Stimulated activated CD8-positive, alpha-beta memory T cell treated with anti-CD3 and anti-CD28 coated beads, Interleukin-4, amount 100 ng/mL, for 24 hours (primary cell): ENCODE data around the gene CD7.

ENCODE experiments used
- DNase-seq: peaks from one replicate; pipeline ENCODE4 v3.0.0-alpha.2; 2020; ENCODE audit warnings: low read depth

The CD7 gene

GRCh38 chr17:82297714-82298537, 19.5 kb downstream of the CD7 start:
- peak; percentile 86 for DNase-seq

DNA sequence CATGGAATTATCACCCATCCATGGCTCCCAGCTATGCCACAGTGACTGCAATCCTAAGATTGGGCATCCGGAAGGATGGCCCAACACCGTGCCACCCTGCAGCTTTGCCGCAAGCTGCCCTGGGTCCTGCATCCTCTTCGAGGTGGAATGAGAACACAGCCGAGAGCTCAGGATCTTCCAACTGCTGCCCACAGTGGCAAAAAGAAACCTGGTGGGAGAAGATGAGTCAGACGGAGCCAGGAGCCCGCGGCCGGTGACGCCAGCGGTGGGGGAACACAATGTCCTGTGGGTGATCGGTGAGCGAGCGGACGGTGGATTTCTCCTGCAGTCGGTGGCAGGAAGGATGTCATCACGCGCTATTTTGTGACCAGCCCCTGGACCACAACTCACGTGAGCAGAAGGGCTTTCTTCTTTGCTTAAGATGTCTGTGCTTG, 20.1 kb downstream of the CD7 start:
- peak; percentile 80 for DNase-seq

- DNase-seq = no peak
Measured at GRCh38 chr17:82296511-82297279, 20.7 kb downstream of the CD7 start.

- no peak for DNase-seq
Measured at GRCh38 chr17:82295472-82295814, 22.0 kb downstream of the CD7 start.

DNA sequence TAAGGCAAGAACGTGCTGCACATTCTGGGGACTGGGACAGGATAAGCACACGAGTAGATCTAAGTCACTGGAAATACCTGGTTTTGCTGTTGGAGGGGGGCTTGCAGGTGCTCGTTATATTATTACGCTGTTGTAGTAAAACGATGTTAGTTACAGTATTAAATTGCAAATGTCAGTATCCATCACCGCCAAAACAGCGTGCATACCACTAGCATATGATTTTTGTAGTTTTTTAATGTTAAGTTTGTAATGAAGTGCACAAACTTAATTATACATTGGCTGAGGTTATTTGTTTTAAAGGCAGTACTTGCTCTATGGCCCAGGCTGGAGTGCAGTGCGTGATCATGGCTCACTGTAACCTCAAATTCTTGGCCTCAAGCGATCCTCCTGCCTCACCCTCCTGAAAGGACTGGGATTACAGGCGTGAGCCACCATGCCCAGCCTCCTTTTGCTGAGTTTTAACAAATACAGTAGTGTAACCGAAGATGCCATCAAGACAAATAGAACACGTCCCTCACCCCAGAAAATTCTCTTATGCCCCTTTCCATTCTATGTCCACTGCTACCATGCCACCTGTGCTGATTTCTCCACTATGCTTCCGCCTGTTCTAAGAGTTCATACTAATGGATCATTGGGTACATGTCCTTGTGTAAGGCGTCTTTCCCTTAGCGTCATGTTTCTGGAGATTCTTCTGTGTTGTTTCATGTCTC, 23.2 kb downstream of the CD7 start:
- no peak for DNase-seq

DNA sequence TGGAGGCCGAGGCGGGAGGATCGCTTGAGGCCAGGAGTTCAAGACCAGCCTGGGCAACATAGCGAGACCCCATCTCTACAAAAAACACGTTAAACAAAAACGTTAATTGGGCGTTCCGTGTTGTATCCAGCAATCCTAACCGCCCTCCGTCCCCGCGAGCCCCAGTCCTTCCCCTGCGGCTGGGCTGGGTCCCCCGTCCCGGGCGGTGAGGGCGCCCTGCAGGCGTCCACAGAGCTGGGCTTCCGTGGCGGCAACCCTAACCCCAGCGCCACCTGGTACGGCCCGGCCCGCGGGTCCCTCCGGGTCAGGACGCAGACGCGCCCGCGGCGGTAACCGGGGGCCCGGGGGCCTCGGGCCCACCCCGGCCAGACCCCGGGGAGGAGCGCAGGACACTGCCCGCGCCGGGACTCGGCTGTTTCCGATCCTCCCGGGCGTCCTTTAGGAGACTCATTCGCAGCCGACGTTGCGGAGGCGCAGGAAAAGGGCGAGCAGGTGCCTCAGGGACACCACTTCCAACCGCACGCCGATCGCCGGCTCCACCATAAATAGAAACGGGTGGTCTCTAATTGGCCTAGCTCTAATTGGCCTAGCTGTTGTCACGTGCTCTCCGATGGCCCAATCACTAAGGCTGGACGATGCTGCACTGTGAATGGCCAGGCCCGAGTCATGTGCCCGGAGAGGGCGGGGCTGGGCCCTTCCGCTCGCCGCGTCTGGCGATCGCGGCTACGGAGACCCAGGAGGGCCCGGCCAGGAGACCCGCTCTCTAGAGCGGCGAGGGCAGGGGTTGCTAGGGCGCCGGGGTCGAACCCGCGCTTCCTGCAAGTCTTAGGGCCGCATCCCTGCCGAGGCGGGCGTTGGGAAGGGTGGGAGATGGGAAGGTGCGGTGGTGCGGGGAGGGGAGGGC, 24.9 kb downstream of the CD7 start:
- DNase-seq = peak; percentile 86

GRCh38 chr17:82291582-82292250, 25.7 kb downstream of the CD7 start:
- no peak for DNase-seq

DNA sequence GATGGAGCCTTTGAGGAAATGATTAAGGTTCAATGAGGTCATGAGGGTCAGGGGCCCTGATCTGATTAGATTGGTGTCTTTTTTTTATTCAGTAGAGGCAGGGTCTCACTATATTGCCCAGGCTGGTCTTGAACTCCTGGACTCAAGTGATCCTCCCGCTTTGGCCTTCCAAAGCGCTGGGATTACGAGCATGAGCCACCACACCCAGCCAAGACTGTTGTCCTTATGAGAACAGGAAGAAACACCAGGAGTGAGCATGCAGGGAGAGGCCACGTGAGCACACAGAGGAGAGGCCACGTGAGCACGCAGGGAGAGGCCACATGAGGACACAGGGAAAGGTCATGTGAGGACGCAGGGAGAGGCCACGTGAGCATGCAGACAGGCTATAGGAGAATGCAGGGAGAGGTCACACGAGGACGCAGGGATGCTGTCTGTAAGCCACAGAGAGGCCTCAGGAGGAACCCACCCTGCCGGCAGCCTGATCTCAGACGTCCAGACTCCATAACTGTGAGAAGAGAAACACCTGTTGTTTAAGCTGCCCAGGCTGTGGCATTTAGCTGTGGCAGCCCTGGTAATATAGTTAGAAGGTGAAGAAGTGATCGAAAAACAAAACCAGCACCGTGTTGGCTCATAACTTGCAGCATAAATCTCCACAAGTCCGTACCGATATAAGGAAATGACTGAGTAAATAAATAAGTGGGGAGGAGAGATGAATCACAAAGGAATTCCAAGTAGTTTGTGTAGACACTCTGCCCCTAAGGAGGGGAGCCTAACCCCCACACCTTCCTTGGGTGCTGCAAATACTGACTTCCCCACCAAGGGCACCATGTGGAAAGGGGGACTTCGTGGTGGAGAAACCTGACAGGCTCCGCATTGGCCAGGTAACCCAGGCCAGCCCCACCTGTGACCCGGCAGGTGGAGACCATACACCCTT, 29.3 kb downstream of the CD7 start:
- DNase-seq = no peak

- DNase-seq = no peak
Measured at GRCh38 chr17:82287013-82287867, 30.2 kb downstream of the CD7 start.

DNA sequence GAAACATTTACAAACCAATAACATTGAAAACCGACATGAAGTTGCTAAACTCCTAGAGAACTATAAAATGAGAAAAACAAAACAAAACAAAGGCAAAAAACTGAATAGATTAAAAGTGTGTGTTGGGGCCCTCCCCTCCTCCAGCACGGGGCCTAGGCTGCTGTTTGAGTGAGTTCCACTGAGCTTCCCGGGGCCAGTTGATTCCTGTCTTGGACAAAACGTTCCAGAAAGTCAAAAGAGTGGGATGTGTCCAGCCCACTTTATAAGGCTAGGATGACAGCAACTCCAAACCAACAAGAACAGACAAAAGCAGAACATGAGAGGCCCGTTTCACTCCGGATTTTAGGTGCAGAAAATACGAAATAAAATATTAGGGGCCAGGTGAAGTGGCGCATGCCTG, 32.3 kb downstream of the CD7 start:
- DNase-seq = no peak

GRCh38 chr17:82283208-82283749, 34.1 kb downstream of the CD7 start:
- DNase-seq = no peak

- no peak for DNase-seq
Measured at GRCh38 chr17:82282239-82283207, 34.9 kb downstream of the CD7 start.

DNA sequence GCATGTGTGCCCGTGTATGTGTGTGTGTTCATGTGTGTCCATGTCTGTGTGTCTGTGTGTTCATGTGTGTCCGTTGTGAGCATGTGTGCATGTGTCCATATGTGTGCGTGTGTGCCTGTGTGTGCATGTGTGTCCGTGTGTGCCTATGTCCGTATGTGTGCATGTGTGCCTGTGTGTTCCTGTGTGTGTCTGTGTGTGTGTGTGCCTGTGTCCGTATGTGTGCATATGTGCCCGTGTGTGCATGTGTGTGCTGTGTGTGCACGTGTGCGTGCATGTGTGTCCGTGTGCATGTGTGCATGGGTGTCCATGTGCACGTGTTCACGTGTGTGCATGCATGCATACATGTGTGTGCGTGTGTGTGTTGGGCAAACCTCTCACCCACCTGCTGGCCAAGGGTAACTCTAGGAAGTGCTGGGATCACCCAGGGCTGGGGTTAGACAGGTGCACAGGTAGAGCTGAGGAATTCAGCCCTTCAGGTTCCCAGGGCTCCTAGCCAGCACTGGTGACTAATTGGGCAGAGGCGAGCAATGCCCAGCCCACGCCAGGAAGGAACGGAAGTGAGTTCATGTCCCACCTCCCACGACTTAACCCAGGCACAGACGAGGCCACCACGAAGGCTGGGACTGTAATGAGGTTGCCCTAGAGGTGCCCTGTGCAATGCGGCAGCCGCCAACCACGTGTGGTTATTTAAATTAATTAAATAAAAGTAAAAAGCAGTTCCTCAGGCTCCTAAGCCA, 35.7 kb downstream of the CD7 start:
- no peak for DNase-seq

- no peak for DNase-seq
Measured at GRCh38 chr17:82281076-82281475, 36.3 kb downstream of the CD7 start.

DNA sequence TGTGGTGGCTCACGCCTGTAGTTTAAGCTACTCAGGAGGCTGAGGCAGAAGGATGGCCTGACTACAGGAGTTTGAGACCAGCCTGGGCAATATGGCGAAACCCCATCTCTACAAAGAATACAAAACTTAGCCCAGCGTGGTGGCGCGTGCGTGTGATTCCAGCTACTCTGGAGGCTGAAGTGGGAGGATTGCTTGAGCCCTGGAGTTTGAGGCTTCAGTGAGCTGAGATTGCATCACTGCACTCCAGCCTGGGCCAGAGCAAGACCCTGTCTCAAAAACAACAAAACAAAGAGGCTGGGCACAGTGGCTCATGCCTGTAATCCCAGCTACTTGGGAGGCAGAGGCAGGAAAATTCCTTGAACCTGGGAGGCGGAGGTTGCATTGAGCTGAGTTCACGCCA, 36.9 kb downstream of the CD7 start:
- DNase-seq = no peak

DNA sequence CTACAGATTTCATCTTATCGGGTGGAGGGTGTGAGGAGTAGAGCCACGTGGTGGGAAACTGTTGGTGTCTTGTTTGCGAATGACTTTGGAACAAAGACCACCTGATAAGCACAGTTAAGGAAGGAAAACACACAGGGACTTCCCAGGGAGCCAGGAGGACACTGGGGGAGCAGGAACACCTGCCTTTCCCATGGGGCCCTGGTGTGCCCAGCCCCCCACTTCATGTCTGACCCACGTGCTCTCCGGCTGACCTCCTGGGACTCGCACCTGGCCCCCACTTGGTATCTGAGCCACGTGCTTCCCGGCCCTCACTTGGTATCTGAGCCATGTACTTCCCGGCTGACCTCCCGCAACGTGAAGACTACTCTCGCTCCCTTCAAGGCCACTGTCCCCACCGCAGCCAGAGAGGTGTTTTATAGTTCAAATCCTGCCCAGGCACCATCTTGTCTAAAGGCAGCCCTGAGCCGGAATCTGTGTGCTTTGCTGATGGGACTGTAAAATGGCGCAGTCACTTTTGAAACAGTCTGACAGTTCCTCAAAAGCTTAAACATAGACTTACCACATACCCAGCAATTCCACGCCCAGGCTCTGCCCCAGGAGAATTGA, 38.5 kb downstream of the CD7 start:
- DNase-seq = no peak
